Nephron progenitor cell (in vitro differentiated cells): Measurements from ENCODE around the gene ZNF695.

Experiments
- DNase-seq: peaks from one replicate; pipeline ENCODE4 v3.0.0; 2021
- H3K27ac Mint-ChIP-seq: 2 replicates; pipeline ENCODE4 v1.8.0; 2021; ENCODE audit warnings: mild to moderate bottlenecking, moderate library complexity, mixed read lengths
- H3K27me3 Mint-ChIP-seq: 2 replicates; pipeline ENCODE4 v1.8.0; 2021; ENCODE audit warnings: mild to moderate bottlenecking, low read depth, mixed read lengths; ENCODE audit not compliant: poor library complexity
- H3K36me3 Mint-ChIP-seq: 2 replicates; pipeline ENCODE4 v1.8.0; 2021; ENCODE audit warnings: low read depth, mixed read lengths
- H3K4me1 Mint-ChIP-seq: 2 replicates; pipeline ENCODE4 v1.8.0; 2021; ENCODE audit warnings: mixed read lengths
- H3K4me3 Mint-ChIP-seq: 2 replicates; pipeline ENCODE4 v1.8.0; 2021; ENCODE audit warnings: mild to moderate bottlenecking, moderate library complexity, mixed read lengths
- H3K9me3 Mint-ChIP-seq: 2 replicates; pipeline ENCODE4 v1.8.0; 2021; ENCODE audit warnings: mild to moderate bottlenecking, moderate library complexity, mixed read lengths
- CTCF ChIP-seq: fragments of 200-600 bp; sonication (generic); IDR thresholded peaks from 2 replicates; pipeline ENCODE4 v1.5.0; 2021; ENCODE audit warnings: antibody characterized with exemption

ZNF695 gene

GRCh38 chr1:246988316-246988715 is 19.5 kb downstream of the ZNF695 start:
- Mint-ChIP-seq H3K27ac (no peak overlapping the region), H3K9me3 (peaks cover 100% of the 10 kb centered on the region), H3K4me1 (no peaks in the 10 kb centered on the region), H3K4me3 (no peak overlapping the region), H3K36me3 (peaks cover 100% of the 10 kb centered on the region), H3K27me3 (peaks cover 3% of the 10 kb centered on the region)
- TF ChIP-seq CTCF: no peak
- no peak for DNase-seq

- Mint-ChIP-seq H3K36me3 (peaks cover 100% of the 10 kb centered on the region), H3K9me3 (peaks cover 100% of the 10 kb centered on the region), H3K4me3 (no peak overlapping the region), H3K4me1 (no peaks in the 10 kb centered on the region), H3K27me3 (peaks cover 3% of the 10 kb centered on the region), H3K27ac (no peak overlapping the region)
- DNase-seq: no peak
- TF ChIP-seq CTCF: no peak
Observed at GRCh38 chr1:246987083-246987690, 20.7 kb downstream of the ZNF695 start.

- no peak for DNase-seq
- peaks cover 98% of the 10 kb centered on the region for H3K9me3 Mint-ChIP-seq
- TF ChIP-seq CTCF: no peak
- no peaks in the 10 kb centered on the region for H3K4me1 Mint-ChIP-seq
- peaks cover 100% of the 10 kb centered on the region for H3K36me3 Mint-ChIP-seq
- H3K4me3 Mint-ChIP-seq: no peak overlapping the region
- H3K27ac Mint-ChIP-seq: no peak overlapping the region
- H3K27me3 Mint-ChIP-seq: peaks cover 3% of the 10 kb centered on the region
Observed at GRCh38 chr1:246978785-246979184, 29.1 kb downstream of the ZNF695 start.

GRCh38 chr1:246978281-246978680 is 29.6 kb downstream of the ZNF695 start:
- peaks cover 100% of the 10 kb centered on the region for H3K36me3 Mint-ChIP-seq
- H3K27me3 Mint-ChIP-seq: peaks cover 3% of the 10 kb centered on the region
- DNase-seq: no peak
- no peak overlapping the region for H3K27ac Mint-ChIP-seq
- H3K4me1 Mint-ChIP-seq: no peaks in the 10 kb centered on the region
- TF ChIP-seq CTCF: no peak
- H3K9me3 Mint-ChIP-seq: peaks cover 98% of the 10 kb centered on the region
- H3K4me3 Mint-ChIP-seq: no peak overlapping the region

- H3K4me1 Mint-ChIP-seq: no peaks in the 10 kb centered on the region
- H3K9me3 Mint-ChIP-seq: peaks cover 95% of the 10 kb centered on the region
- DNase-seq: no peak
- H3K36me3 Mint-ChIP-seq: peaks cover 94% of the 10 kb centered on the region
- H3K4me3 Mint-ChIP-seq: no peak overlapping the region
- no peak for TF ChIP-seq CTCF
- H3K27me3 Mint-ChIP-seq: no peaks in the 10 kb centered on the region
- H3K27ac Mint-ChIP-seq: no peak overlapping the region
Observed at GRCh38 chr1:246971969-246972368, 35.9 kb downstream of the ZNF695 start.

GRCh38 chr1:246971090-246971721 is 36.7 kb downstream of the ZNF695 start:
- no peaks in the 10 kb centered on the region for H3K4me1 Mint-ChIP-seq
- H3K36me3 Mint-ChIP-seq: peaks cover 94% of the 10 kb centered on the region

More at GRCh38 chr1:246971090-246971721, 36.7 kb downstream of the ZNF695 start:
- Mint-ChIP-seq H3K27me3 (no peaks in the 10 kb centered on the region), H3K4me3 (no peak overlapping the region), H3K9me3 (peaks cover 95% of the 10 kb centered on the region), H3K27ac (no peak overlapping the region)
- no peak for DNase-seq
- TF ChIP-seq CTCF: no peak
